Neuron (in vitro differentiated cells): Measurements from ENCODE around the gene INPP5K.

Experiments
- H2AFZ ChIP-seq: one replicate; pipeline ENCODE4 v1.6.1; 2013; ENCODE audit warnings: low read depth, mild to moderate bottlenecking, inconsistent platforms, low read length, moderate library complexity
- H3K27me3 ChIP-seq: one replicate; pipeline ENCODE4 v1.6.1; 2013; ENCODE audit warnings: low read length; ENCODE audit not compliant: insufficient read depth
- H3K36me3 ChIP-seq: one replicate; pipeline ENCODE4 v1.6.1; 2013; ENCODE audit warnings: low read length; ENCODE audit not compliant: insufficient read depth
- H3K4me1 ChIP-seq: one replicate; pipeline ENCODE4 v1.6.1; 2013; ENCODE audit warnings: low read length; ENCODE audit not compliant: insufficient read depth
- H3K4me3 ChIP-seq: 2 replicates; pipeline ENCODE4 v1.5.1; 2013; ENCODE audit warnings: mild to moderate bottlenecking, low read length, moderate library complexity
- H3K9me3 ChIP-seq: one replicate; pipeline ENCODE4 v1.6.1; 2013; ENCODE audit warnings: low read length

INPP5K gene

DNA sequence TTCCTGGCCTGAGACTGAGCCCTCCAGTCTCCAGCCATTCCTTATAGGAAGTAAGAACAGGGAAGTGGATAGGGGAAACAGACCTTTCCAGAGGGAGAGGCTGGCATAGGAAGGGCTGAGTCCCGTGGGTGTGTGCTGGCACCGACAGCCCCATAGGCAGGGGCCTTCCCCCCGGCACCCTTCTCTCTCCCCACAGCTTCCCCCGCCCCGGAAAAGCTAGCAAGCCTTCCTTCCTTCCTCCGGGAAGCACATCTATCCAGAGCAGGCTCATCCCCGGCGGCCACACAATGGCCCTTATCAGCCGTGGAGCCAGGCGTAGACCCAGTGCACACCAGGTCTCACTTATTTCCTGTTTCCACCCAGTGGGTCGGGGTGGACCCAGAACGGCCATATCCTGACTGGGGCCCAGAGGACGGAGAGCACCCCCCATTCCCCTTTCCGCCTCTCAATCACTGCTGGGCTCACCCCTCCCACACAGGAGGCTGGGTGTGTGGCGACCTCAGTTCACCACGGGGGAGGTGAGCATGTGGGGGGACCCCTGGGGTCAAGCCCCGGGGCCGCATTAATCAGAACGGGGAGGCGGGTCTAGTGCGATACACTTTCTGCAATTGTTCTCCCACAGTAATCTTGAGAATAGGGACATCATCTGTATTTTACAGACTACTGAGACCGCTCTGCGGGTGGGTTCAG, 23.0 kb downstream of the INPP5K start:
- Histone ChIP-seq H3K4me1 (peaks cover 21% of the 10 kb centered on the region), H3K4me3 (no peak overlapping the region), H2AFZ (no peak overlapping the region)

DNA sequence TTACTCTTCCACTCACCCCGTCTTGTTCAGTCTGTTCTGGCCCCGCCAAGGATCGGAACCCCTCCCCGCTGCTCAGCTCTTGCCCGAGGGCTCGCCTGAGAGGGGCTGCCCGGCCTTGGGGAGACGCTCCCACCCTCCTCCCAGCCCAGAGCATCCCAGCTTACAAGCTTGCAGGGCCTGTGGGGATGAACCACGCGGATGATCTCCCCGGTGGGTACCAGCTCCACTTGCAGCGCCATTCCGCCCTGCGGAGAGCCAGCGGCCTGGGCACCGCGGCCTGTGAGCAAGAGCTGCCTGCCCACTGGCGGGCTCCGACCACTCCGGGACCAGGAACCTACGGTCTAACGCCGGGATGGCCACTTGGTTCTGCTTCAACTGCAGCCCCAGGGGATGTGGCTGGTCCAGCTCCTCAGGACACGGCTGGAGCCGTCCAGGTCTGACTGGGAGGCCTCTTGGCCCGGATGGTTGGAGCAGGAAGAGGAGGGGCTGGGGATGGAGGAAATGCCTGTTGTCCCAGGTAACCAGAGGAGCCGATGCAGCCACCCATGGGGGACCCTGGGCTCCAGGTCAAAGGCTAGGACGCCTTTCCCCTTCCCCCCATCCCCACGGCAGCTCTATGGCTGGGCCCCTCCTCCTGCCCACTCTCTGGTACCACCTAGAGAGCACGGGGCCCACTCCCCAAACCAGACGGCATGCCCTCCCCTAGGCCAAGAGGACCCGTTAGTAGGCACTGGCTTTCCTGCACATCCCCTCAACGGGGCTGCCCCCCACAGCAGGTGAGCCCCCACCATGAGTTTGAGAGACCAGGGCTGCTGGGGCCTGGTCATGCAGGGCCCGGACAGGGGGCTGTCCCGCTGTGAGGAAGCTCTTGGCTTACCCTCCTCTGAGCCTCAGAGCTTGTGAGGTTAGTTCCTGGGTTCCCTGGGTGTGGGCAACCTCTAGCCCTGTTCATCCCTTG, 23.9 kb downstream of the INPP5K start, which contains the start of gene MYO1C:
TSS of gene MYO1C (minus strand) at position 438 of the 958 bp plus-strand sequence. CDS start at position 239, 199 bp downstream.
- Histone ChIP-seq H3K4me1 (peaks cover 17% of the 10 kb centered on the region), H3K4me3 (peak within 1 kb of the TSS; percentile 66), H3K9me3 (no peaks in the 10 kb centered on the region), H3K36me3 (peaks cover 8% of the 10 kb centered on the region), H2AFZ (peak within 1 kb of the TSS; percentile 21), H3K27me3 (no peaks in the 10 kb centered on the region)

More for the DNA sequence above, 23.0 kb downstream of the INPP5K start:
- H3K9me3 ChIP-seq: no peaks in the 10 kb centered on the region
- peaks cover 13% of the 10 kb centered on the region for H3K36me3 ChIP-seq
- H3K27me3 ChIP-seq: no peaks in the 10 kb centered on the region

DNA sequence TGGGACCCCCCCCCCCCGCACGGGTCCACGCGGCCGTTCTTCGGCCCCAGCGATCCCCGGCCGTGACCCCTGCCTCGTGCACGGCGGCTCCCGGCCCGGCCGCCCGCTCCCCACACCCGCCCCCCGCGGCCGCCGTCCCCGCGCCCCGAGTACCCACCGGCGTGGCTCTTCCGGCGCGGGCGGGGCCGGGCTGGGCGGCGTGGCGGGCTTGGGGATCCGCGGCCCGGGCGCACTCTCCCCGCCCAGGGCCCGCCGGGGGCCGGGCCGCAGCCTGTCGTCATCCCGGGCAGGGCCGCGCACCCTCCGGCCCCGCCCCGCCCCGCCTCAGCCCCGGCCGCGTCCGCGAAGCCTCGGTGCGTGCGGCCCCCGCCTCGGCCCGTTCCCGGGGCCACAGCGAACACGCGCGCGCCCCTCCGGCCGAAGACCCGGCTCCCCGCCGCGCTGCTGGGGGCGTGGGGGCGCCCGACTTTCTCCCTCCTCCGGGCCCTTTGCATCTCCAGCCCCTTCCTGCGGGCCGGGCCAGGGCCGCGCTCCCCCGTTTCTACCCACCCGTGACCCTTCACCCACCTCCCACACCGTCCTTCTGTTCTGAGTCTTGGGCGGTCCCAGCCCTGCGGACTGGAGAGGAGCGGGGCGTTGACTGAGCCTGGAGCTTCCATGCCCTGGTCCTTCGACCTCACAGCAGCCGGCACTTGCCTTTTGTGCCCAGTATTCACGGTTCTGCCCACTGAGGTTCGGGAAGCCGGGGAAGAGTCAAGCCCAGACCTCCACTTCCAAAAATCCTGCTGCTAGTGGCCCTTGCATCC, 24.8 kb downstream of the INPP5K start:
- Histone ChIP-seq H3K27me3 (no peaks in the 10 kb centered on the region), H2AFZ (peak overlapping the region; percentile 80), H3K9me3 (no peaks in the 10 kb centered on the region), H3K4me1 (peaks cover 17% of the 10 kb centered on the region), H3K4me3 (peak overlapping the region; percentile 66), H3K36me3 (peaks cover 6% of the 10 kb centered on the region)

DNA sequence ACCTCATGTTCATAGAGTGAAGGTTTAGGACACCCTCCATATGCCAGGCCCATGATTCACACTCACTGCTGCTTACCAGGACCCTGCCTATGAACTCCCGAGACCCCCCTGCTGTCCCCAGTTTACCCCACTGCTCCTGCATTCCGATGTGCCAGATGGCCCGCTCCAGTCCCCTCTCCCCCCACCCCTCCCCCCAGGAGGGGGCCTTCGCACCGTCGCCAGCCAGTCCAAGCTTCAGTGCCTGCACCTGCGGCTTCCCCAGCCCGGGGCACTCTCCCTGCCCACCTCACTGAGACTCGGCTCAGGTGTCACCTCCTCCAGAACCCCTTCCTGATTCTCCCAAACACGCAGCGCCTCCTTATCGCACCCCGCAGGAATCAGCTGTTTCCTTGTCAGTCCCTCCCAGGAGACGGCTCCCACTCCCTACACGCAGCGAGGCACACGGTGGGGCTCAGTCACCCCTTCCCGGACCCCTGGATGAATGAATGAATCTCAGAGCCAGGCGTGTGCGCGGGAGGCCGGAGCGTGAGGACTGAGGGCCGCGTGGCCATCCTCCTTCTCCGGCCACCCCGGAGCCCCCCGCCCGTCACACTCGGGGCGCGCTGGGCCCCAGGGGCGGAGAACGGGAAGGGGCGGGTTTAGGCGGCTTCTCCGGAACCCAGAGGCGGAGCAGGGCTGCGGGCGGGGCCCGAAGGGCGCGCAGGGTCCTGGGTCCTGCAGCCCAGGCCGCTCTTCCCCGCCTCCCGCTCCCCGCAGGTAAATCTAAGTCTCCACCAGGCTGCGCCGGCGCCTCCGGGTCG, 25.6 kb downstream of the INPP5K start:
- Histone ChIP-seq H3K27me3 (no peaks in the 10 kb centered on the region), H2AFZ (peak overlapping the region; percentile 80), H3K9me3 (no peaks in the 10 kb centered on the region), H3K4me3 (peak overlapping the region; percentile 66), H3K4me1 (peaks cover 17% of the 10 kb centered on the region), H3K36me3 (no peaks in the 10 kb centered on the region)

DNA sequence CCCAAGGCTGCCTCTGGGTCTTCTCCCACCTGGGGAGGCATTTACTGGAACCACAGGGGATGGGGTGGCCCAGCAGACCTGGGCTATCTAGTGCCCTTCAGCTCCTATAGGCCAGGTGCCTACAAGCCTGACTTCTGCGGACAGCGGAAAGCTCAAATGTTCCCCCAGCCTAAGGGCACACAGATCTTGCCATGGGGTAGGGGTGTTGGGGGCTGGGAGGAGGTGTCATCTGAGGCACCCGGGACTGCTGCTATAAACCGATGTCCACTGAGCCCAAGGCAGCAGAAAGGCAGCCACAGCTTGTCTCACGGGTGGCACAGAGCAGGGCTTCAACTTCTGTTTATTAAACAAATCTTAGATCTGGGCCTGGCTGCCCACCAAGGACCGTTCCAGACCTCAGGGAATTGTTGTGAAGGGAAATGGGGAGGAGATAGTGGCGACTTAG, 27.6 kb downstream of the INPP5K start:
- H2AFZ ChIP-seq: no peak overlapping the region
- peak overlapping the region; percentile 41 for H3K4me3 ChIP-seq
- no peaks in the 10 kb centered on the region for H3K27me3 ChIP-seq
- H3K36me3 ChIP-seq: no peaks in the 10 kb centered on the region
- no peaks in the 10 kb centered on the region for H3K9me3 ChIP-seq
- H3K4me1 ChIP-seq: peaks cover 17% of the 10 kb centered on the region

DNA sequence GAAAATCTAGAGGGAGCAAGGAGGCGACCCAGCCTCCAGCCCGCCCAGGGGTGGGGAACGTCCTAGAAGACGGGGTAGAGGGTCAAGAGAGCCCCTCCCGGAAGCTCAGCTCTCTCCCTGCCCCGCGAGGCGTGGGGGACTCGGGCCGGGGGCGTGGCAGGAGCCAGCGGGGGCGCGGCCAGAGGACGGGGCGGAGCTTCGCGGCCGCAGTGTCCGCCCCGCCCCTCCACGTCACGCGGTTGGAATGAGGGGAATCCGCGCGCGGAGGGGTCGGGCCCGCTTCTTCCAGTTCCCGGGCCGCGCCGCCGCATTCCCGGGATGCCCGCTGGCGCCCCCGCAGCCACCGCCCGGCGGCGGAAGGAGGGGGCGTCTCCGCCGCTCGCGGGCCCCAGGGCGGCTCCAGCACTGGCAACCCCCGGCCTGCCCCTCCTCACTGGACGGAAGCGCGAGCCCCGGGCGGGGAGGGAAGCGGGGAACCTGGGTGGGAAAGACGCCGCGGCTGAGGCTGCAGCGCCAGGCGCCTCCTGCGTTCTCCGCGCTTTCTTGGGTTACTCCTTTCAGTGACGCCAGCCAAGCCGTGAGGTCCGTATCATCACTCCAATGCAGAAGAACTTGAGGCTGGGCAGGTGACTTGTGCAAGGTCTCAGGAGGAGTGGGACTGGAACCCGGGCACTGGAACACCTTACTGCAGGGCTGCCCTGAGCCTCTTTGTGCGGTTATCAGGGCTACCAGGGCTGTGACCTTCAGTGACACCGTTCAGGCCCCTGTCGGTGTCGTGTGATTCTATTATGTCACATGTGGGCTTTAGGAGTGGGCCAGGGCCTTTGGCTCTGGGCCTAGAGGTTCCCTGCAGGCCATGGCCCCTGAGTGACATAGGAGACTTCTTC, 28.2 kb downstream of the INPP5K start:
- H2AFZ ChIP-seq: no peak overlapping the region
- no peaks in the 10 kb centered on the region for H3K27me3 ChIP-seq
- no peaks in the 10 kb centered on the region for H3K36me3 ChIP-seq
- no peaks in the 10 kb centered on the region for H3K9me3 ChIP-seq
- H3K4me1 ChIP-seq: peaks cover 17% of the 10 kb centered on the region
- H3K4me3 ChIP-seq: peak overlapping the region; percentile 41

DNA sequence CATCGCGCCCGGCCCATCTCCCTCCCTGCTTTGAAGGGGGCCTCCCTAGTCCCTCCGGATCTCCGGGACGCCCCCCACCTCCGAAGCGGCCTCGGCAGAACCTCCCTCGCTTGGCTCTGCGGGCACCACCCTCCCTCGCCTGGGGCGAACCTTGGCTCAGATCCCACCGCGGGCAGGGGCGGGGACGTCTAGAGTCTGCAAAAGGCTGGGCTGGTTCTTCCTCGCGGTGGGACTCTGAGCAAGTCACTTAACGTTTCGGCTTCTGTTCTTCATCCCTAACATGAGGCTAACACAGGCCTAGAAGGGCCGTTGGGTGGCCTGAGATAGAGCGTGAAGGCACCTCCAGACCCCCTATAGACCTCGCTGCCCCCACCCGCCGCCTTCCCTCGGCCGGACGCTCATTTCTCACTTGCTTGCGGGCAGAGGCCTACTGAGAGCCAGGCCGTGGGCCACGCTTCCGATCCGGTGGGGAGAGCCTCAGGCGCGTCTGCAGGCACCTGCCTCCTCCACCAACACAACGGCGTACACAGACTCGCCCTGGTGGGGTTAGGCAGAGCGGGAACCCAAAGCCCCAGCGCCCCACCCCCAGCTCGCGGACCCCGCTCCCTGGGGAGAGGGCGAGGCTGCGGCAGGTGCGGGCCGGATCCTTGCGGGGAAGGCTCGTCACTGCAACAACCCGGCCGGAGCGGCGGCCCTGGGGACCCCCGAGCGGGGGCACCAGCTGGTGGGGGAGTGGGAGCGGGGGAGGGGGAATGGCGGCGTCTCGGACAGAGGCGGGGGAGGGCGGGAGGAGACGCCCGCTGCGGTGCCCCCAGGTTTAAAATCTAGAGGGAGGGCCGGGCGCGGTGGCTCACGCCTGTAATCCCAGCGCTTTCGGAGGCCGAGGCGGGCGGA, 29.4 kb downstream of the INPP5K start:
- Histone ChIP-seq H2AFZ (no peak overlapping the region), H3K36me3 (peaks cover under 1% of the 10 kb centered on the region), H3K4me3 (peak overlapping the region; percentile 41), H3K27me3 (no peaks in the 10 kb centered on the region), H3K9me3 (no peaks in the 10 kb centered on the region), H3K4me1 (peaks cover 14% of the 10 kb centered on the region)

DNA sequence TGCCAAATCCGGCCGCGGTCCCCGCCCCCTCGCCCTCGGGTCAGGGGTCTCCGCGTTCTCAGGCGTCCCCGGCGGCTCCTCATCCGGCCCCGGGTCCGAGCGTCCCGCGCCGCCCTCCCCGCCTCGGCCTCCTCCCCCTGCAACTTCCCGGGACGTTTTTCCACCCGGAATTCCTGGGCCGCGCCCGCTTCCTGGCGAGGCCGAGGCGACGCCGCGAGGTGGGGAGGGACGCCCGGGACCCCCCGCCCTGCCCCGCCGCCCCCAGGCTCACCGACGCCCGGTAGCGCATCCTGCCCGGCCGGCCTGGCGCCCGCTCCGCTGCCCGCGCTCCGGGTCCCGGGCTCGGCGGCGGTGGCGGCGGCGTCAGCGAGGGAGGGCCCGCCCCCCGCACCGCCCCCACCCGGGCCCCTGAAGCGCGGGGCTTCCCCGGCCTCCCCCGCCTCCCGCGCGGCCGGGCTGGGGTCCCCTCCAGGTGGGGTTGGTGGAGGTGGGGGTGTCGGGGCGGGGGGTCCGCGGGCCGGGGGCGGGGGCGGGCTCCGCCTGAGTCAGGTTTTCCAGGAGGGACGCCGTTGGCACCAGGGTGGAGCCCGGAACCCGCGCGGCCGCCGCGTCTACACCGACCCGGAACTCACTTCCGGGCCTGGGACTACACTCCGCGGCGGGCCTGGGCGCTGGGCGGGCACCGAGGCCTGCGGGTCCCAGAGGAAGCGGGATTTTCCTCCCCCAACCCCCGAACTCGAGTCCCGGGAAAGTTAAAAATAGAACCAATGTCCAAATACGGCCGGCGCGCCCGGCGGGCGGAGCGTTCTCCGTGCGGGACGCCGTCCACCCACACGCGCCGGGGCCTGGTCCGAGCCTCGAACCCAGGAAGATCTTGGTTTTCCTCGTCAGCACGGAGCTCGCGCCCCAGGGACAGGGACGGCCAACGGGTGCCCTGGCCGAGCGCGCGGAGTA, 30.7 kb downstream of the INPP5K start:
- H3K36me3 ChIP-seq: peaks cover 10% of the 10 kb centered on the region
- H3K4me1 ChIP-seq: peaks cover 11% of the 10 kb centered on the region
- H2AFZ ChIP-seq: no peak overlapping the region
- H3K4me3 ChIP-seq: peak overlapping the region; percentile 29
- H3K27me3 ChIP-seq: no peaks in the 10 kb centered on the region
- H3K9me3 ChIP-seq: no peaks in the 10 kb centered on the region

DNA sequence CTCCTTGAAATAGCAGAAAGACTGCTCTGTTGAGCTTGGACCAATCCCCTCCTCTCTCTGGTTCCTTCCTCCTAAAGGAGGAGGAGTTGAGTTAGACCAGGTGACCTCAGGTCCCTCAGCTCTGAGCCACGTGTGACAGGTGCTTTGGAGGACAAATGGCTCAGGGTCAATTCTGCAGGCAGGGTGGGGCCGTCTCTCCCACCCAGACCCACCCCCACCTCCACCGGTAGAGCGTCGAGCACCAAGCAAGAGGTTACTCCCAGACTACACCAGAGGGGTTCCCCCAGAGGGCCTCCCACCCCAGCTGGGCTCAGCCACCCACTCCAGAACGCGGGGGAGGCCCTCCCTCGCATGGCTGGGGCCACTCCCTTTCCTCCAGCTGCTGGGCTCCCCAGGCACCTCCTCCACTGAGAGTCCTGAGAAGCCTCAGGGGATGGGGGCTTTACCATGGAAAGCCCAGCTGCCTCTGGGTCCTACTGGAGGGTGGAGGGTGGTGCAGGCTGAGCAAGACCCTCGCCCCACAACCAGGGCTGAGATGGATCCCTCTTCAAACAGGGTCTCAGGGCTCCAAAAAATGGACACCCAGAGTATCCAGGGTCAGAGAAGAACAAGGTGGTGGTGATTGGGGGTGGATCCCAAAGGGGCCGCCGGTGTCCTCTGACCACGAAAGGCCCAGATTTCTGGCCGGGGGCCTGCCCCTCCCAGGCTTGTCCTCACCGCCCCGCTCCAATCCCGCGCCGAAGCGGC, 31.6 kb downstream of the INPP5K start:
- no peaks in the 10 kb centered on the region for H3K9me3 ChIP-seq
- no peaks in the 10 kb centered on the region for H3K27me3 ChIP-seq
- H3K4me1 ChIP-seq: peaks cover 7% of the 10 kb centered on the region
- no peak overlapping the region for H2AFZ ChIP-seq
- H3K36me3 ChIP-seq: peaks cover 13% of the 10 kb centered on the region
- H3K4me3 ChIP-seq: peak overlapping the region; percentile 29
